WTC11 (cell line): ENCODE data around the gene RASA2. TPM values are rescaled to one million over a fixed set of nuclear protein-coding genes. Genes with fewer than 3 reads are reported as not detected.
"Not testable (repeated sequence)": the region's sequence is repeated elsewhere in the genome, so short reads cannot be mapped to it uniquely, and the experiment has no call there.

Experiments used
- ATAC-seq: fragments of 200-7000 bp; cut with Tn5 transposase; 2 replicates; pipeline ENCODE4 v1.10.0; 2021; ENCODE audit warnings: mild to moderate bottlenecking, moderate library complexity
- CTCF ChIA-PET: fragments of 300-600 bp; sonication (Branson Sonifier 250); formaldehyde crosslinking; loops from one replicate; lab custom pipeline; 2021; ENCODE audit warnings: antibody characterized with exemption; lab: Charles Lee
- POLR2A ChIA-PET: fragments of 350-600 bp; sonication (Branson Sonifier 250); formaldehyde crosslinking; loops from one replicate; lab custom pipeline; 2021; ENCODE audit warnings: antibody characterized with exemption; lab: Charles Lee
- DNase-seq: peaks from one replicate; pipeline ENCODE4 v3.0.0; 2021; ENCODE audit warnings: low spot score
- H3K27ac Mint-ChIP-seq: 2 replicates; pipeline ENCODE4 v1.8.0; 2021; ENCODE audit warnings: mixed read lengths
- H3K27me3 Mint-ChIP-seq: 2 replicates; pipeline ENCODE4 v1.8.0; 2021; ENCODE audit warnings: low read depth, mild to moderate bottlenecking, moderate library complexity, mixed read lengths
- H3K36me3 Mint-ChIP-seq: 2 replicates; pipeline ENCODE4 v1.8.0; 2021; ENCODE audit warnings: mixed read lengths
- H3K4me1 Mint-ChIP-seq: 2 replicates; pipeline ENCODE4 v1.8.0; 2022; ENCODE audit warnings: mixed read lengths
- H3K4me3 Mint-ChIP-seq: 2 replicates; pipeline ENCODE4 v1.8.0; 2021; ENCODE audit warnings: mild to moderate bottlenecking, moderate library complexity, mixed read lengths
- H3K9me3 Mint-ChIP-seq: 2 replicates; pipeline ENCODE4 v1.8.0; 2021; ENCODE audit warnings: mixed read lengths
- ATF2 ChIP-seq: sonication (generic); formaldehyde crosslinking; IDR thresholded peaks from 2 replicates; pipeline ENCODE4 v1.8.1; 2022; ENCODE audit warnings: low read depth, missing genetic modification reagents, borderline replicate concordance
- ATF3 ChIP-seq: sonication (generic); formaldehyde crosslinking; conservative IDR thresholded peaks from 2 replicates; pipeline ENCODE4 v1.8.1; 2022; ENCODE audit warnings: mild to moderate bottlenecking, missing genetic modification reagents
- EMX1 ChIP-seq: fragments of 250-450 bp; sonication (Bioruptor Pico); IDR thresholded peaks from 2 replicates; pipeline ENCODE4 v1.8.0; 2021; ENCODE audit warnings: mild to moderate bottlenecking
- FOXP1 ChIP-seq: sonication (generic); formaldehyde crosslinking; IDR thresholded peaks from 2 replicates; pipeline ENCODE4 v1.8.0; 2022; ENCODE audit warnings: missing genetic modification reagents, mild to moderate bottlenecking, moderate library complexity, borderline replicate concordance
- GTF2I ChIP-seq: fragments of 250-450 bp; sonication (Bioruptor Pico); conservative IDR thresholded peaks from 2 replicates; pipeline ENCODE4 v1.4.0; 2021; ENCODE audit warnings: mild to moderate bottlenecking
- NFE2L1 ChIP-seq: sonication (generic); formaldehyde crosslinking; IDR thresholded peaks from 2 replicates; pipeline ENCODE4 v1.8.1; 2023; ENCODE audit warnings: missing genetic modification reagents
- OVOL2 ChIP-seq: fragments of 250-450 bp; sonication (Bioruptor Pico); IDR thresholded peaks from 2 replicates; pipeline ENCODE4 v1.9.0; 2021; ENCODE audit warnings: mild to moderate bottlenecking, borderline replicate concordance
- PRDM15 ChIP-seq: sonication (generic); formaldehyde crosslinking; IDR thresholded peaks from 2 replicates; pipeline ENCODE4 v1.8.0; 2022; ENCODE audit warnings: missing genetic modification reagents
- RELA ChIP-seq: sonication (generic); formaldehyde crosslinking; IDR thresholded peaks from 2 replicates; pipeline ENCODE4 v1.8.1; 2022; ENCODE audit warnings: missing genetic modification reagents, mild to moderate bottlenecking, borderline replicate concordance
- SMAD3 ChIP-seq: sonication (generic); formaldehyde crosslinking; IDR thresholded peaks from 2 replicates; pipeline ENCODE4 v1.8.0; 2022; ENCODE audit warnings: missing genetic modification reagents, mild to moderate bottlenecking, borderline replicate concordance
- TCF7 ChIP-seq: sonication (generic); formaldehyde crosslinking; IDR thresholded peaks from 2 replicates; pipeline ENCODE4 v1.8.0; 2022; ENCODE audit warnings: mild to moderate bottlenecking, low read depth, missing genetic modification reagents, moderate library complexity
- TEAD1 ChIP-seq: sonication (generic); formaldehyde crosslinking; IDR thresholded peaks from 2 replicates; pipeline ENCODE4 v1.8.0; 2022; ENCODE audit warnings: mild to moderate bottlenecking, missing genetic modification reagents
- TP53 ChIP-seq: sonication (generic); formaldehyde crosslinking; IDR thresholded peaks from 2 replicates; pipeline ENCODE4 v1.8.1; 2023; ENCODE audit warnings: mild to moderate bottlenecking, missing genetic modification reagents
- ZBTB21 ChIP-seq: sonication (generic); formaldehyde crosslinking; IDR thresholded peaks from 2 replicates; pipeline ENCODE4 v1.8.1; 2023; ENCODE audit warnings: mild to moderate bottlenecking, missing genetic modification reagents, borderline replicate concordance
- ZNF219 ChIP-seq: sonication (generic); formaldehyde crosslinking; IDR thresholded peaks from 2 replicates; pipeline ENCODE4 v1.8.0; 2023; ENCODE audit warnings: missing genetic modification reagents, mild to moderate bottlenecking, borderline replicate concordance
- ZNF232 ChIP-seq: sonication (generic); formaldehyde crosslinking; IDR thresholded peaks from 2 replicates; pipeline ENCODE4 v1.8.0; 2022; ENCODE audit warnings: mild to moderate bottlenecking, missing genetic modification reagents
- ZNF317 ChIP-seq: sonication (generic); formaldehyde crosslinking; IDR thresholded peaks from 2 replicates; pipeline ENCODE4 v1.8.1; 2023; ENCODE audit warnings: low read depth, mild to moderate bottlenecking, moderate library complexity, missing genetic modification reagents, borderline replicate concordance
- ZNF396 ChIP-seq: fragments of 250-450 bp; sonication (Bioruptor Pico); IDR thresholded peaks from 2 replicates; pipeline ENCODE4 v1.8.0; 2021; ENCODE audit warnings: mild to moderate bottlenecking, moderate library complexity, borderline replicate concordance
- ZNF425 ChIP-seq: fragments of 250-450 bp; sonication (Bioruptor Pico); conservative IDR thresholded peaks from 2 replicates; pipeline ENCODE4 v1.9.0; 2021; ENCODE audit warnings: mild to moderate bottlenecking
- total RNA-seq: library from RNA; stranded (reverse); gene quantifications from 3 replicates; pipeline ENCODE4 v1.2.3, GENCODE V29; 2021
- TF ChIP-seq, protein P1 (sequence below): fragments of 250-450 bp; sonication (Bioruptor Pico); IDR thresholded peaks from 2 replicates; pipeline ENCODE4 v1.9.0; 2021; ENCODE audit warnings: mild to moderate bottlenecking, borderline replicate concordance
- TF ChIP-seq, protein P2 (sequence below): sonication (generic); formaldehyde crosslinking; IDR thresholded peaks from 2 replicates; pipeline ENCODE4 v1.8.0; 2023; ENCODE audit warnings: missing genetic modification reagents

RASA2 gene
- total RNA-seq, 1 experiment from 2014 or later, result 13.9 TPM

GRCh38 chr3:141532609-141533008, 45.8 kb downstream of the RASA2 start (continued):
- TF ChIP-seq, protein P1, sequence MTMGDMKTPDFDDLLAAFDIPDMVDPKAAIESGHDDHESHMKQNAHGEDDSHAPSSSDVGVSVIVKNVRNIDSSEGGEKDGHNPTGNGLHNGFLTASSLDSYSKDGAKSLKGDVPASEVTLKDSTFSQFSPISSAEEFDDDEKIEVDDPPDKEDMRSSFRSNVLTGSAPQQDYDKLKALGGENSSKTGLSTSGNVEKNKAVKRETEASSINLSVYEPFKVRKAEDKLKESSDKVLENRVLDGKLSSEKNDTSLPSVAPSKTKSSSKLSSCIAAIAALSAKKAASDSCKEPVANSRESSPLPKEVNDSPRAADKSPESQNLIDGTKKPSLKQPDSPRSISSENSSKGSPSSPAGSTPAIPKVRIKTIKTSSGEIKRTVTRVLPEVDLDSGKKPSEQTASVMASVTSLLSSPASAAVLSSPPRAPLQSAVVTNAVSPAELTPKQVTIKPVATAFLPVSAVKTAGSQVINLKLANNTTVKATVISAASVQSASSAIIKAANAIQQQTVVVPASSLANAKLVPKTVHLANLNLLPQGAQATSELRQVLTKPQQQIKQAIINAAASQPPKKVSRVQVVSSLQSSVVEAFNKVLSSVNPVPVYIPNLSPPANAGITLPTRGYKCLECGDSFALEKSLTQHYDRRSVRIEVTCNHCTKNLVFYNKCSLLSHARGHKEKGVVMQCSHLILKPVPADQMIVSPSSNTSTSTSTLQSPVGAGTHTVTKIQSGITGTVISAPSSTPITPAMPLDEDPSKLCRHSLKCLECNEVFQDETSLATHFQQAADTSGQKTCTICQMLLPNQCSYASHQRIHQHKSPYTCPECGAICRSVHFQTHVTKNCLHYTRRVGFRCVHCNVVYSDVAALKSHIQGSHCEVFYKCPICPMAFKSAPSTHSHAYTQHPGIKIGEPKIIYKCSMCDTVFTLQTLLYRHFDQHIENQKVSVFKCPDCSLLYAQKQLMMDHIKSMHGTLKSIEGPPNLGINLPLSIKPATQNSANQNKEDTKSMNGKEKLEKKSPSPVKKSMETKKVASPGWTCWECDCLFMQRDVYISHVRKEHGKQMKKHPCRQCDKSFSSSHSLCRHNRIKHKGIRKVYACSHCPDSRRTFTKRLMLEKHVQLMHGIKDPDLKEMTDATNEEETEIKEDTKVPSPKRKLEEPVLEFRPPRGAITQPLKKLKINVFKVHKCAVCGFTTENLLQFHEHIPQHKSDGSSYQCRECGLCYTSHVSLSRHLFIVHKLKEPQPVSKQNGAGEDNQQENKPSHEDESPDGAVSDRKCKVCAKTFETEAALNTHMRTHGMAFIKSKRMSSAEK (CRISPR knock-in tag), result no peak
- no peak for TF ChIP-seq PRDM15 (CRISPR knock-in tag)
- no peak for TF ChIP-seq NFE2L1 (CRISPR knock-in tag)
- TF ChIP-seq SMAD3 (CRISPR knock-in tag), result no peak
- TF ChIP-seq TEAD1 (CRISPR knock-in tag), result no peak

GRCh38 chr3:141536017-141536416, 49.2 kb downstream of the RASA2 start:
- H3K27me3 Mint-ChIP-seq, POLR2A ChIA-PET, H3K4me3 Mint-ChIP-seq, DNase-seq, CTCF ChIA-PET, H3K27ac Mint-ChIP-seq, ATAC-seq, H3K4me1 Mint-ChIP-seq: not testable (repeated sequence)
- peaks cover 12% of the 10 kb centered on the region for H3K9me3 Mint-ChIP-seq
- H3K36me3 Mint-ChIP-seq, result peaks cover 15% of the 10 kb centered on the region

- ChIA-PET POLR2A (no interaction called here), CTCF (no interaction called here)
- Mint-ChIP-seq H3K4me1 (no peaks in the 10 kb centered on the region), H3K9me3 (peaks cover 20% of the 10 kb centered on the region), H3K27me3 (no peaks in the 10 kb centered on the region), H3K4me3 (no peak overlapping the region), H3K27ac (no peak overlapping the region), H3K36me3 (peaks cover 24% of the 10 kb centered on the region)
- no peak for DNase-seq
- ATAC-seq, result no peak
- TF ChIP-seq ATF3 (CRISPR knock-in tag) (no peak), ZNF232 (CRISPR knock-in tag) (no peak), ZNF317 (CRISPR knock-in tag) (no peak), ZNF219 (CRISPR knock-in tag) (no peak), ATF2 (no peak), ZNF396 (CRISPR knock-in tag) (no peak), GTF2I (CRISPR knock-in tag) (no peak), RELA (CRISPR knock-in tag) (no peak), ZBTB21 (CRISPR knock-in tag) (no peak), FOXP1 (CRISPR knock-in tag) (no peak), ZNF425 (CRISPR knock-in tag) (no peak), TCF7 (CRISPR knock-in tag) (no peak), EMX1 (CRISPR knock-in tag) (no peak), OVOL2 (CRISPR knock-in tag) (no peak), TP53 (no peak)
- TF ChIP-seq, protein P2, sequence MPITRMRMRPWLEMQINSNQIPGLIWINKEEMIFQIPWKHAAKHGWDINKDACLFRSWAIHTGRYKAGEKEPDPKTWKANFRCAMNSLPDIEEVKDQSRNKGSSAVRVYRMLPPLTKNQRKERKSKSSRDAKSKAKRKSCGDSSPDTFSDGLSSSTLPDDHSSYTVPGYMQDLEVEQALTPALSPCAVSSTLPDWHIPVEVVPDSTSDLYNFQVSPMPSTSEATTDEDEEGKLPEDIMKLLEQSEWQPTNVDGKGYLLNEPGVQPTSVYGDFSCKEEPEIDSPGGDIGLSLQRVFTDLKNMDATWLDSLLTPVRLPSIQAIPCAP, result no peak
Measured at GRCh38 chr3:141537856-141538255, 51.0 kb downstream of the RASA2 start.
